GM18520 (cell line): ENCODE results near the gene TRPM5.

ENCODE experiments used
- ATAC-seq: cut with Tn5 transposase; IDR thresholded peaks from one replicate; pipeline ENCODE4 v1.9.1; 2021; ENCODE audit not compliant: unreplicated experiment

TRPM5 gene

DNA sequence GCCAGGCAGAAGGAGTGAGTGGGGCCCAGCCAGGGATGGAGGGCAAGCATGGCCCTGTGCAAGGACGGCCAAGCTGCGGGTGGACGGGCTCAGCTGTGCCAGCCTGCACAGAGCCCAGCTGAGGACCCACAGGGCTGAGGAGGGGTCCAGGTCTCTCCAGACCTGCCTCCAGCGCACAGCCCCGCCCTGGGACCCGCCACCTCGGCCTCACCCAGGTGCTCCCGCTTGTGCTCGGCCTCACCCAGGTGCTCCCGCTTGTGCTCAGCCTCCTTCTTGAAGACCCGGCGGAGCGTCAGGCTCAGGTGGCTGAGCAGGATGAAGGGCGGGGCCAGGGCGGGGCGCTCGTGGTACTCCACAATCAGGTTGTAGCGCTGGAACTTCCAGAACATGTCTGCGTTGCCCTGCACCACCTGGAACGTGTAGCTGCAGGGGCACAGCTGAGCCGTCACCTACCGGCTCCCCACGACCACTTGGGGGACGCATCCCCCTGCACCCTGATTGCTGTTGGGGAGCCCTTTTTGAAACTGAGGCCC lies 37.4 kb downstream of the TRPM5 start:
- ATAC-seq, result no peak

GRCh38 chr11:2406451-2406850 lies 37.9 kb downstream of the TRPM5 start:
- ATAC-seq, result no peak

DNA sequence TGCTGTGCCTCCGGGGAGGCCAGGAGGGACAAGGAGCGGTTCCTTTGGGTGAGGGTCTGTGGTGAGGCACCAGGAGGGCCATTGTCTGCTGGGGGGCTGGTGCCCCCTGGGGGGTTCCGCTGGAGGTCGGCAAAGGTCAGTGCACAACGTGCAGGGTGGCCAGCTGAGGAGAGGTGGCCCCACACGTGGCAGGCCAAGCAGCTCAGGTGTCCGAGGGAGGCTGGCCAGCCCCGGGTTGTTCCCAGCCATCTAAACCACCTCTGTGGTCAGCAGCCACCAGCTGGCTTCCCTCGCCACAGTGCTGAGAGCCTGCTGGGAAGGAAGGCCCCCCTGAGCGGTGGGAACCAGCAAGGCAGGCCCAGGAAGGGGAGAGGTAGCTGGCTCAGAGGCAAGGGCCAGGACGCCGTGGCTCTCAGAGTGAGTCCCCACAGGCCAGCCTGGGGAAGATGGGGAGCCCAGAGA lies 39.5 kb downstream of the TRPM5 start:
- no peak for ATAC-seq

GRCh38 chr11:2402890-2403645 lies 41.2 kb downstream of the TRPM5 start:
- no peak for ATAC-seq

- no peak for ATAC-seq
These were observed 42.2 kb downstream of the TRPM5 start for GRCh38 chr11:2402106-2402505.

DNA sequence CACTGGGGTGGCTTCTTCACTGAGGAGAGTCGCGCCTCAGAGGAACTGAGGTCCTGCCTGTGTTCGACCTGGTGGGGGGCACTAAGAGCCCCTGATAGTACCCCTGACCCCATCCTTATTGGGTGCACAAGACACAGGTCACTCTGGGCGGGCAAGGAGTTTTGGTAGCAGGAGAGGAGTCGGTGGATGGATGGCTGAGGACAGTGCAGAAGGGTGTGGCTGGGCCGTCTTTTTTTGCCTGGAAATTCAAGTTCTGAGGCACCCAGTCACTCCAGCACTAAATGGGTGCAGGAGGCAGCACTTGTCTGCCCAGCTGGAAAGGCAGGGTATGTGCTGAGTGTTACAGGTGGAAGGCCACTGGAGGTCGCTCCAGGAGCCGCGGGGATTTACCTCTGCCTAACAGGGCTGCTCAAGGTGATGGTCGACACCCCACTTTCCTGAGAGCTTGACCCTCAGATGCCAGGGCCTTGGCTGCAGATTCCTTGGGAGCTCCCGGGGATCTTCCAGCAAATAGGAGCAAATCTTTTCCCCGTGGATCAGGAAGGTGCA lies 42.8 kb downstream of the TRPM5 start:
- no peak for ATAC-seq

DNA sequence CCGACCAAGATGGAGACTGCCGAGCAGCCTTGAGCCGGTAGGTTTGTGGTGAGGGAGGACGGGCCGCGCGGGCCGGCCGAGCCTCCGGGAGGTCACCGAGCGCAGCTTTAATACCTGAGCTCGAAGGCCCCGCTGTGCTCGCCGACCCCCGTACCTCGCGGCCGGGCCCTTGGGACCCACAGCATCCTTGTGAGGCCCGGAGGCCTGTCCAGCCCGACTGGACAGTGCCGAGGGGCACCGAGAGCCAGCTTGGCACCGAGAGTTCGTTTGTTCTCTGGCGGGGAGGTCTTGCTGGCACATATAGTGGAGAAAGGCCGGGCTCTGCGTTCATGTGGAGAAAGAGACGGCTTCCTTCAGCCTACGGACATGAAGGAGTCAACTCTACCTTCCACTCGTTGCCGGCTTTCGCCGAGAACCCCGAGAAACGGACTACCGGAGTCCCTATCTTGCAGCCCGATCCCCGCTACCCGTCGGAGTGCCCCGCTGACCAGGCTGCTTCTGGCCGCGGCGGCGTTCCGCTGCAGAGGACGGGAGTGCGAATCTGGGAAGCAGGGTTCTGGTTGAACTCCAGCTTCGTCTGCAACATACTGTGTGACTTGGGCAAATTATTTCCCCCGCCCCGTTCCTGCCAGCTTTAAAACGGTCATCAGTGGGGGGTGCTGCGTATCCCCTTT lies 43.4 kb downstream of the TRPM5 start:
- no peak for ATAC-seq

GRCh38 chr11:2400069-2400761 lies 44.1 kb downstream of the TRPM5 start, which contains the start of gene TSSC4:
Gene TSSC4, plus strand, starts transcription at chr11:2400750. Its CDS starts 1,884 bp downstream, at chr11:2402634.
- peak; percentile 71 for ATAC-seq

GRCh38 chr11:2399488-2400068 lies 44.7 kb downstream of the TRPM5 start:
- ATAC-seq, result no peak

DNA sequence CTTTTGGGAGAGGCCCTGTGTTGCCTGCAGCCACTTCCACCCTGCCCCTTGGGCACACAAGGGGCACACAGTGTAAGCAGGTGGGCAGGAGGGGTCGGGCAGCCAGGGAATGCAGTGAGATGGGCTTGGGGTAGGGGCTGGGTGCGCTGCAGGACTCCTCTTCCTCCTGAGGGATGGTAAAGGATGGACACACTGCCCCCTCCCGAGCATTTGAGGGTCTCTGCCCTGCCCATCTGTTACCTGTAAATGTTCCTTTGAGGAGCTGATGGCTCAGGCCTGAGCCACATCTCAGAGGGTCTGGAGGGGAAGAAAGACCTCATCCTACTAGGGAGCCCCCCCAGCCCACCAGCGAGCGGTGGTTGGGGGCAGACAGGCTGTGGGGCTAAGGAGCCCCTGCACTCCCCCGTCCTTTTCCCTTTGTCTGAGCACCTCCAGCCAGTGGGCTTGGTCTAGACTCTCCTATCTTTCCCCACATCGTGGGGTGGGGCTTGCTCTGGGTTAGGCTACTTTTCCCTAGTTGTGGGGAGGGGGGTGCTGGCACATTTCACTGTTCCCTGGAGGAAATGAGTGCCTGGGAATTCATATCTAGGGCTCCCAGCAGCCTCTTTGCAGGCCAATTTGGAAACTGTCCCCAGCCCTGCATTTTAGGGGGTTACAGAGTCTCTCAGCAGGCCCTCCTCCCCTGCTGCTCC lies 45.5 kb downstream of the TRPM5 start:
- no peak for ATAC-seq

DNA sequence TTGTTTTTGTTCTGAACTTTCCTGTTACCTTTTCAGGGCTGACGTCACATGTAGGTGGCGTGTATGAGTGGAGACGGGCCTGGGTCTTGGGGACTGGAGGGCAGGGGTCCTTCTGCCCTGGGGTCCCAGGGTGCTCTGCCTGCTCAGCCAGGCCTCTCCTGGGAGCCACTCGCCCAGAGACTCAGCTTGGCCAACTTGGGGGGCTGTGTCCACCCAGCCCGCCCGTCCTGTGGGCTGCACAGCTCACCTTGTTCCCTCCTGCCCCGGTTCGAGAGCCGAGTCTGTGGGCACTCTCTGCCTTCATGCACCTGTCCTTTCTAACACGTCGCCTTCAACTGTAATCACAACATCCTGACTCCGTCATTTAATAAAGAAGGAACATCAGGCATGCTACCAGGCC lies 47.3 kb downstream of the TRPM5 start:
- ATAC-seq, result no peak

DNA sequence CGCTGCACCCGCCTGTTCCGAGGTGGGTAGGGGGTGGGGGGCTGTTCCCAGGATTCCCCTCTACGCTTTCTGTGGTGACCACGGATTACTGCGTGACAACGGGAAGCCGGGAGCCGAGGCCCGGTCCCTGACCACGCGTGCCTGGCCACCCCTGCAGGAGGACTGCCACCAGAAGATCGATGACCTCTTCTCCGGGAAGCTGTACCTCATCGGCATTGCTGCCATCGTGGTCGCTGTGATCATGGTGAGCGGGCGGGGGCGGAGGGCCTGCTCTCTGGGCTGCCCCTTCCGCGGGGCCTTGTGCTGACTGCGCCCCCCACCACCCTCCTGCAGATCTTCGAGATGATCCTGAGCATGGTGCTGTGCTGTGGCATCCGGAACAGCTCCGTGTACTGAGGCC lies 47.8 kb downstream of the TRPM5 start:
- ATAC-seq, result no peak

DNA sequence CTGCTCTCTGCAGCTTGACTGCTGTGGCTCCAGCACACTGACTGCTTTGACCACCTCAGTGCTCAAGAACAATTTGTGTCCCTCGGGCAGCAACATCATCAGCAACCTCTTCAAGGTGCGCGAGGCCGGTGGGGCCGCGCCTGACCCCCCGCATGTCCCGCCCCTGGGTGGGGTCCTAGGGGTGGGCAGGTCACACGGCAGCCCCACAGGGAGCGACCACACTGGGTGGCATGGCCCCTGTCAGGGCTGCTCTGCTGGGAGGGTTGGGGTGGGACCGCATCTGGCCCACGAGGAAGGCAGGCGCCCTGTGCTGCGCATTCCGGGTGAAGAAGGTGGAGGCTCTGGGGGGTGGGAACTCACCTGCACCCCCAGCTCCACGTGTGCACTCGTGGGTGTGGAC lies 48.5 kb downstream of the TRPM5 start:
- no peak for ATAC-seq

DNA sequence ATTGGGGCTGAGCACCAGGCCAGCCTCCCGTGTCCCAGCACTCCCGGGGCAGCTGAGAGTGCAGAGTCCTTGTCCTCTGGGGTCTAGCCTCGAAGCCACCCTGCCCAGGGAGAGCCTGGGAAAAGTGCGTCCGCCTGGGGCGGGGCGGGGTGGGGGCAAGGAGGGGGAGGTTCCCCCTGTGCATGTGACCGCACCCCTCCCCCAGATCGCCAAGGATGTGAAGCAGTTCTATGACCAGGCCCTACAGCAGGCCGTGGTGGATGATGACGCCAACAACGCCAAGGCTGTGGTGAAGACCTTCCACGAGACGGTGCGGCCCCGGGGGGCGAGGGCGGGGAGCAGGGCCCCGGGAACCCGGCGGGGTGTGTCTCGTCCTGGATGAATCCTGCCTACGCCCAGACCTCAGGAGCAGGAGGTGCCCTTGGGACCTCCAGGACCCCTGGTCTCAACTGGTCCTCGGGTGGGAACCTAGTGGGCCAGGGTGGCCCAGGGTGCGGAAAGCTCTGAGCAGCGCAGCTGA lies 49.0 kb downstream of the TRPM5 start:
- ATAC-seq, result no peak

- no peak for ATAC-seq
These were observed 49.6 kb downstream of the TRPM5 start for GRCh38 chr11:2394818-2395105.
